Measurements from ENCODE around the gene FBXL4. TPM values are rescaled to one million over a fixed set of nuclear protein-coding genes. Genes with fewer than 3 reads are reported as not detected.
A peak's percentile ranks its signal among the peaks of the same experiment; 100 is the strongest.

The FBXL4 gene
- total RNA-seq, 1 donor from 2014 or later: 15.3 TPM

- Mint-ChIP-seq H3K4me3 (ENCODE audit: unreplicated experiment) (peak within 1 kb of the TSS; percentile 90), H3K4me1 (ENCODE audit: unreplicated experiment) (peaks cover 31% of the 10 kb centered on the region), H3K27me3 (ENCODE audit: unreplicated experiment) (peaks cover 37% of the 10 kb centered on the region), H3K27ac (ENCODE audit: unreplicated experiment) (no peak within 1 kb of the TSS), H3K9me3 (ENCODE audit: unreplicated experiment) (no peaks in the 10 kb centered on the region), H3K36me3 (ENCODE audit: low read depth, unreplicated experiment) (peaks cover 6% of the 10 kb centered on the region)
- peak; percentile 86 for DNase-seq (ENCODE audit: low spot score)
- no peak for TF ChIP-seq CTCF (IDR thresholded peaks at IDR 0.05; ENCODE audit: unreplicated experiment)
Observed at GRCh38 chr6:98834060-98835031, 113.4 kb downstream of the FBXL4 start, which contains the start of gene POU3F2. POU3F2 (plus strand) TSS chr6:98834574; CDS start chr6:98834874, 300 bp downstream.

DNA sequence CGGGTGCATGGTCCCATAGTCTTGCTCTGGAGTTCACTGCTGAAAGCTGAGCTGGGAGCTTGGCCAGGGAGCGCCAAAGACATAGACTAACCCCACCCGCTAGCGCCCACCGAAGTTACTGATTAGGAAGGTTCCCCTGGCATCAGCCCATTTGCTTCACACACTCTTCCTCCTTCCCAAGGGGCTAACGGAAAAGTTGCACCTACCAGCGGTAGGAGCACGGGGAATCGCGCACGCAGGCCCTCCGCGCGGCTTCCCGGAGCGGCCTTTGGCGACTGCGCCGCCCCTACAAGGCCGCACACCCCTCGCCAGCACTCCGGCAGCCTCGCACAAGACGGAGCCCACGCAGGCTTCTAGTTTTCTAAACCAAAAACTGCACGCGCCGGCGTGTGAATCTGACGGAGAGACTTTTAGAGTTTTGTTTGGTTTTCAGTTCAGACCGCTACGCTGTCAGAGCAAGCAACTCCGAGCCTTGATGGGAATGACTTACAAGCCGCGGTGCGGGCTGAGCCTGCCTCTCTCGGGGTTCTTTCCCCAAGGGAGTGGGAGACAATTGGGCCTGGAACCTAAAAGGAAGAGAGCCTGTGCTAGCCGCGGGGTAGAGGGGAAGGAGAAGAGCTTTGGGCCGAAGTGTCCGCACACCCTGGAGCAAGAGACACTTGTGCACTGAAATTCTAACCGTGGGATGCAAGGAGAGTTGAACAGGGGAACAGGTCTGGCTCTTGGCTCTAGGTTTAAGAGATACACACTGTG lies 114.3 kb downstream of the FBXL4 start:
- no peak for TF ChIP-seq CTCF (IDR thresholded peaks at IDR 0.05; ENCODE audit: unreplicated experiment)
- Mint-ChIP-seq H3K27ac (ENCODE audit: unreplicated experiment) (no peak overlapping the region), H3K27me3 (ENCODE audit: unreplicated experiment) (peaks cover 37% of the 10 kb centered on the region), H3K4me1 (ENCODE audit: unreplicated experiment) (peaks cover 34% of the 10 kb centered on the region), H3K4me3 (ENCODE audit: unreplicated experiment) (peak overlapping the region; percentile 90), H3K9me3 (ENCODE audit: unreplicated experiment) (no peaks in the 10 kb centered on the region), H3K36me3 (ENCODE audit: low read depth, unreplicated experiment) (peaks cover 6% of the 10 kb centered on the region)
- DNase-seq (ENCODE audit: low spot score): peak; percentile 30

DNA sequence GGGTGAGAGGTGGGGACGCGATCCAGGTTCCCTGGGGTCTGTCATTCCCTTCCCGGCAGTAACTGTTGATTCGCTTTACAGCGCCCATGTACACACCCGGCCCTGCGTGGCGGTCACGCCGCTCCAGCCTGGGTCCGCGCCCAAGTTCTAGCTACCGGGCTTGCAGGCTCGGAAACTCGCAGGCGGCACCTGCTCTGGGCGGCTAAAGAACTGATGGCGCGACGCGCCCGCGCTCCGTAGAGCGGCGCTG lies 114.8 kb downstream of the FBXL4 start:
- Mint-ChIP-seq H3K4me3 (ENCODE audit: unreplicated experiment) (peak overlapping the region; percentile 90), H3K27me3 (ENCODE audit: unreplicated experiment) (peaks cover 37% of the 10 kb centered on the region), H3K9me3 (ENCODE audit: unreplicated experiment) (no peaks in the 10 kb centered on the region), H3K4me1 (ENCODE audit: unreplicated experiment) (peaks cover 38% of the 10 kb centered on the region), H3K27ac (ENCODE audit: unreplicated experiment) (no peak overlapping the region), H3K36me3 (ENCODE audit: low read depth, unreplicated experiment) (peaks cover 6% of the 10 kb centered on the region)
- DNase-seq (ENCODE audit: low spot score): peak; percentile 47
- no peak for TF ChIP-seq CTCF (IDR thresholded peaks at IDR 0.05; ENCODE audit: unreplicated experiment)

DNA sequence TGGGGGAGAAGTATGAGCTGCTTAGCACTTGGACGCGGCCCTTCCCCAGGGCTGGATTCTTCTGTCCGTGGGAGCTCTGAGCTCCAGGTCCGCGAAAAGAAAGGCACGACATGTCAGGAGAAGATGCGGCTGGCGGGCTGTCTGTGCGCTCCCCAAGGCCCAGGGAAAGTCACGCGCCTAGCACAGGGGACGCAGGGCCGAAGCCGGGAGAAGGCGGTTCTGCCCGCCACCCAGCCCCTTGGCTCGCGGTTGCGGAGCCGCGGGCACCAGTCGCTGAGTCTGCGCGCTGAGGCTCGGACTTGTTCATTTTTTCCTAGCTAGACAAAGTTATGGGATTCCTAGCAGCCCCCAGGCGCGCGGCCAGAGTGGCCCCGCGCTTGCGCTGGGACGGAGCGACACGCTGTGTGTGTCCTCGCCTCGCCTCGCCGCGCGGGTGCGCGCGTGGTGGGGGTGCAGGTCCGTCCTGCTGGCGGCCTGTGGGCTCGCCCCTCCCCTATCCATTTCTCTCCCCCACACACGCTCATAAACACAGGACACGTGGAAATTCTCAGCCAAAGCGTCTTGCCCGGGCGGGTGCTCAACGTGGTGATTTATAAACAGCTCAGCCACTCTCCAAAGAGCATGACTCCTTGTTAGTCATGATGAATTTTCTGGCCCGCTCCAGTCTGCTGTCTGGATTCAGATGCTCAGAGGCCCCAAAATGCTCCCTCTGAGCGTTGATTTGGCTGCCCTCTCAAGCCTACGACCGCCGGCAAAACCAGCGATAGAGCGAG lies 115.3 kb downstream of the FBXL4 start:
- peak; percentile 27 for DNase-seq (ENCODE audit: low spot score)
- Mint-ChIP-seq H3K27me3 (ENCODE audit: unreplicated experiment) (peaks cover 37% of the 10 kb centered on the region), H3K36me3 (ENCODE audit: low read depth, unreplicated experiment) (peaks cover 6% of the 10 kb centered on the region), H3K27ac (ENCODE audit: unreplicated experiment) (no peak overlapping the region), H3K9me3 (ENCODE audit: unreplicated experiment) (no peaks in the 10 kb centered on the region), H3K4me3 (ENCODE audit: unreplicated experiment) (peak overlapping the region; percentile 90), H3K4me1 (ENCODE audit: unreplicated experiment) (peaks cover 38% of the 10 kb centered on the region)
- TF ChIP-seq CTCF (IDR thresholded peaks at IDR 0.05; ENCODE audit: unreplicated experiment): no peak
